Measurements from ENCODE around the gene CAGE1. TPM values are rescaled to one million over a fixed set of nuclear protein-coding genes. Genes with fewer than 3 reads are reported as not detected.

Gene CAGE1
- polyA plus RNA-seq (2013, experiment 1 of 2), result not detected
- polyA plus RNA-seq (2013, experiment 2 of 2), result 0.13 TPM

DNA sequence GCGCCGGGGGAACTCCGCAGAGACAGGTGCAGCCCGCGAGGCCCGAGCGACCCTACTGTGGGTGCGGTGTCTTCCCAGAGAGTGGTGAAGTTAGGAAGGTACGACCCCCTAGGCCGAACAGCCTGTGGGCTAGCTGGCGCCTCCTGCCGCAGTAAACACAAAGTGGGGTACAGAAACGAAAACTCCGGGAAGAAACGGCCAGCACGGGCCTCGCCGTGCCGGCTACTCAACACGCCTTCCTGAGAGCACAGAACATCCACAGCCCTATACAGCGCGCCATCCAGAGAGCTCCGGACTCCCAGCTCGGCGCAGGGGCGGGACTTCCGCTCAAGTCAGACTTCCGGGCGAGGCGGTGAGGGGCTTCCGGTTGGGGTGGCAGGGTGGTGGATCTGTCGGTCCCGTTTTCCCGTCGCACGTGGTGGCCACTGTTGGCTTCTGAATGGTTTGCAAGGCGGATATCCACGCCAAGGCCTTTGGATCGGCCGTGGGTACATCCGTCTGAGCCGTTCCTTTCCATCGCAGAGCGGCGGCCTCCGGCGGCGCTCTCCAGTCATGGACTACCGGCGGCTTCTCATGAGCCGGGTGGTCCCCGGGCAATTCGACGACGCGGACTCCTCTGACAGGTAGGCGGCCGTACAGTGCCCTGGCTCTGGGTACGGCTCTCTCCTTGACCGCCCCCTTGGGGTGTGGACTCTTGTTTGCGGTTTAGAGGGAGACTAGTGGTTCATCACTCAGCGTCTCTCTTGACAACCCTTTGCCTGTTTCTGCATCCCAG, at the start of gene CAGE1, which contains the start of gene RIOK1:
Gene CAGE1 (minus strand): TSS at position 292 of the 775 bp plus-strand sequence. CDS start 2,569 bp downstream, outside the sequence.
Gene RIOK1 (plus strand): TSS at position 358 of the 775 bp plus-strand sequence. CDS start 195 bp downstream, at position 553.
- Histone ChIP-seq H3K4me1 (ENCODE audit: insufficient read depth, low read length) (peaks cover 18% of the 10 kb centered on the region), H3K9me3 (ENCODE audit: insufficient read depth, low read depth, low read length) (no peaks in the 10 kb centered on the region), H3K4me3 (ENCODE audit: low read length) (peak within 1 kb of the TSS; percentile 92), H3K36me3 (ENCODE audit: insufficient read depth, low read length) (peaks cover 23% of the 10 kb centered on the region), H3K27ac (ENCODE audit: low read depth, low read length) (peak within 1 kb of the TSS; percentile 91), H3K9ac (ENCODE audit: low read depth, low read length) (peak within 1 kb of the TSS; percentile 91), H3K27me3 (ENCODE audit: insufficient read depth, low read length) (no peaks in the 10 kb centered on the region)
- under 1% methylated on average over 62 of the region's 62 CpGs for WGBS

DNA sequence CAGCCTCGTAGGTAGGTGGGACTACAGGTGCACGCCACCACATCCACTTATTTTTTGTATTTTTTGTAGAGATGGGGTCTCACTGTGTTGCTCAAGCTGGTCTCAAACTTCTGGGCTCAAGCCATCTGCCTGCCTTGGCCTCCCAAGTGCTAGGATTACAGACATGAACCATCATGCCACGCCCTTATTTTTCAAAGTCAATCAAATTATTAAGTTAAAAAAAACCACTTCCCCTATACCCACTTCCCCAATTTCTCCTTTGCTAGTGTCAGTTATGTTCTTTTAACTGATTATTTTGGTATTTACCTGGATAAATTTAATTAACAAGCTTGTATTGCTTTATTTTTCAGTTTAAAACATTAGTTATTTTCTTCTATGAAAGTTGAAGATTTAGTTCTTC, 49.7 kb upstream of the CAGE1 start:
- WGBS, result 95% methylated on average over 3 of the region's 3 CpGs
- no peaks in the 10 kb centered on the region for H3K36me3 ChIP-seq (ENCODE audit: insufficient read depth, low read length)
- no peak overlapping the region for H3K27ac ChIP-seq (ENCODE audit: low read depth, low read length)

DNA sequence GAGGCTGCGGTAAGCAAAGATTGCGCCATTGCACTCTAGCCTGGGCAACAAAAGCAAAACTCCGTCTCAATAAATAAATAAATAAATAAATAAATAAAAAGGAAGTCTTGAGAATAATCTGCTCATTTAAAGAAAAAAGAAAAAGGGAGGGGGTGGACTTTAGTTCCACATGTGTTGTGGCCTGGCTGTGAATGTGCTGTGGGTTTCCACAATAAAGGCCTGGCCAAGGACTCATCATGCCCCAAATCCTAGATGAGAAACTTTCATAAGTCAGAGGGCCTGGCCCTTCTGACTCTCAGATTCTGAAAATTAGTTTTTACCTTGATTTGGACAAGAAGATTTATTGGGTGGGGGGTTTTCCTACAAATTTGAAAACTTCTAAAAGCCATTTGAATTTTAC, 48.5 kb upstream of the CAGE1 start:
- H3K27me3 ChIP-seq (ENCODE audit: insufficient read depth, low read length), result no peaks in the 10 kb centered on the region
- no peaks in the 10 kb centered on the region for H3K4me1 ChIP-seq (ENCODE audit: insufficient read depth, low read length)
- H3K9ac ChIP-seq (ENCODE audit: low read depth, low read length), result no peak overlapping the region
- WGBS, result 100% methylated on average over 2 of the region's 3 CpGs
- no peak overlapping the region for H3K27ac ChIP-seq (ENCODE audit: low read depth, low read length)
- H3K4me3 ChIP-seq (ENCODE audit: low read length), result no peak overlapping the region
- no peaks in the 10 kb centered on the region for H3K36me3 ChIP-seq (ENCODE audit: insufficient read depth, low read length)
- no peaks in the 10 kb centered on the region for H3K9me3 ChIP-seq (ENCODE audit: insufficient read depth, low read depth, low read length)

More for the DNA sequence above, 49.7 kb upstream of the CAGE1 start:
- no peak overlapping the region for H3K4me3 ChIP-seq (ENCODE audit: low read length)
- H3K27me3 ChIP-seq (ENCODE audit: insufficient read depth, low read length), result no peaks in the 10 kb centered on the region
- H3K9ac ChIP-seq (ENCODE audit: low read depth, low read length), result no peak overlapping the region
- no peaks in the 10 kb centered on the region for H3K9me3 ChIP-seq (ENCODE audit: insufficient read depth, low read depth, low read length)
- no peaks in the 10 kb centered on the region for H3K4me1 ChIP-seq (ENCODE audit: insufficient read depth, low read length)

DNA sequence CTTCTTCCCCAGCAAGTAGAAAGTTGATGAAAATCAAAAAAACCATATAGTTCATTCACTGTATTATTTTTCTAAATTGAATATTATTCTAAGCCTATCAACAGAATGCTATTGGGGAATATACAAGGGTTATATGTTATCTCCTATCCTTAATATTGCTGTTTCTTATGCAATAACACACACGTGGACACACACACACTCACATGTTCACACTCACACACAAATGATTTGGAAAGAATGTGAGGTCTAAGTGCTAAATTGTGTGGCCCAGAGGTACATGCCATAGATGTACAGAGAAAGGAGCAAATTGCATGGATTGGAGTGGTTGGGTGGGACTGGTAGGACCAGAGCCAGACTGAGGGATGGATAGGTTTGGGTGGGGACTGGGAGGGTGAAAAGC, 45.1 kb upstream of the CAGE1 start:
- Histone ChIP-seq H3K27me3 (ENCODE audit: insufficient read depth, low read length) (no peaks in the 10 kb centered on the region), H3K9ac (ENCODE audit: low read depth, low read length) (no peak overlapping the region), H3K27ac (ENCODE audit: low read depth, low read length) (no peak overlapping the region), H3K36me3 (ENCODE audit: insufficient read depth, low read length) (no peaks in the 10 kb centered on the region), H3K9me3 (ENCODE audit: insufficient read depth, low read depth, low read length) (no peaks in the 10 kb centered on the region), H3K4me1 (ENCODE audit: insufficient read depth, low read length) (peaks cover 9% of the 10 kb centered on the region), H3K4me3 (ENCODE audit: low read length) (no peak overlapping the region)
- WGBS, result no CpG with 5 or more reads among the region's 1 CpG

DNA sequence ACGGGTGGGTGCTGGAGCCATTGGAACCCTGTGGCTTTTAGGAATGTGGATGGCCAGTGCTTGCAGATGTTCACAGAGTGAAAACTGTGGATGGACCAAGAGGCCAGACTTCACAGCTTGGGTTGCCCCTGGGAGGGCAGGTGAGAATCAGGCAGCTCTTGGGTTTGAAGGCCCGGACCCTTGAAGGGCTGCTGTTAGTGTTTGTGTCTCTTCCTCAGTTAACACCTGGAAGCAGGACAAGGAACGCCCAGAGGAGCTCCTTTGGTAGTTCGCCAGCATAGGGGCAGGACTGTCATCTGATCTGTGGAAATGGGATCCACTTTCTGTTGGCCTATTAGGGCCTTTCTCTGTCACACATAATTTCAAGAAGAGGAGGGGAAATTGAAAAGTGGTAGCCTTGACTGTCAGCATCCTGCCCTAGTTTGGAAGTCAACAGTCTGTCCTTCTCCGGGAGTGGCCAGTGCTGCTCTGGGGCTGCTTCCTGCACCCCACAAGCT, 43.6 kb upstream of the CAGE1 start:
- H3K27ac ChIP-seq (ENCODE audit: low read depth, low read length), result no peak overlapping the region
- no peaks in the 10 kb centered on the region for H3K27me3 ChIP-seq (ENCODE audit: insufficient read depth, low read length)
- WGBS, result 89% methylated on average over 5 of the region's 5 CpGs

DNA sequence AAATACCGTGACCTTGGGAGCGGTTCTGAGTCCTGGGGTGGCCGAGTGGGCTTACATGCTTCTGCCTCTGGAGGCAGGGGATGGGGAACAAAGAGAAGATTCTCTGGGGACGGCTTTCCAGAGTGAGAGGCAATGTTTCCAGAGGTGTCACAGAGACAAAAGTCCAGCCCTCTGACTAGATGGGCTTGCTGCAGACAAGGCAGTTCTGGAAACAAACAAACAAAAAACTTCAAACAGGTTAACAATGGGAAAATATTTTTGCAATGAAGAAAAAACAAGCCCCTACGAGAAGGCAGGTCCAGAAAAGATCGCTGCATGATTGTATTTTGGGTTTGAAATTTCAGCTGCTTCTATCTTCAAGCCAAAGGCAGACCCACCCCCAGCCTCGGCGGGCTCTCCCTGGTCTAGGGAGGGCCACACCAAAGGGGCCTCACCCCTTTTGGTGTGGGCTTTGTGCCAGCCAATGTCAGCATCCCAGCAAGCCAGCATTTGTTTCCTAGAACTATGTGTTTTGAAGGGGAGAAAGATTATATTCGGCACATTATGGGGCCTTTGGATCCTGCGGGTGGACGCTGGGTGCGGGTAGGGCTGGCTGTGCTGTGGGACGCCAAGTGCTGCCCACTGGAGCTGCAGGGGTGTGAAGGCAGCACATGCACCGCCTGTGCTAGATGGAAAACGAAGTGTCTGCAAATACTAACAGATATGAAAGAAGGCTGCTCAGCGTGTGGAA, 43.0 kb upstream of the CAGE1 start:
- Histone ChIP-seq H3K4me1 (ENCODE audit: insufficient read depth, low read length) (peaks cover 9% of the 10 kb centered on the region), H3K27me3 (ENCODE audit: insufficient read depth, low read length) (no peaks in the 10 kb centered on the region), H3K4me3 (ENCODE audit: low read length) (no peak overlapping the region), H3K9ac (ENCODE audit: low read depth, low read length) (no peak overlapping the region), H3K27ac (ENCODE audit: low read depth, low read length) (no peak overlapping the region), H3K9me3 (ENCODE audit: insufficient read depth, low read depth, low read length) (no peaks in the 10 kb centered on the region), H3K36me3 (ENCODE audit: insufficient read depth, low read length) (no peaks in the 10 kb centered on the region)
- WGBS, result 89% methylated on average over 16 of the region's 16 CpGs

More for the DNA sequence above, 43.6 kb upstream of the CAGE1 start:
- Histone ChIP-seq H3K36me3 (ENCODE audit: insufficient read depth, low read length) (no peaks in the 10 kb centered on the region), H3K4me1 (ENCODE audit: insufficient read depth, low read length) (peaks cover 9% of the 10 kb centered on the region), H3K9me3 (ENCODE audit: insufficient read depth, low read depth, low read length) (no peaks in the 10 kb centered on the region), H3K4me3 (ENCODE audit: low read length) (no peak overlapping the region), H3K9ac (ENCODE audit: low read depth, low read length) (no peak overlapping the region)

DNA sequence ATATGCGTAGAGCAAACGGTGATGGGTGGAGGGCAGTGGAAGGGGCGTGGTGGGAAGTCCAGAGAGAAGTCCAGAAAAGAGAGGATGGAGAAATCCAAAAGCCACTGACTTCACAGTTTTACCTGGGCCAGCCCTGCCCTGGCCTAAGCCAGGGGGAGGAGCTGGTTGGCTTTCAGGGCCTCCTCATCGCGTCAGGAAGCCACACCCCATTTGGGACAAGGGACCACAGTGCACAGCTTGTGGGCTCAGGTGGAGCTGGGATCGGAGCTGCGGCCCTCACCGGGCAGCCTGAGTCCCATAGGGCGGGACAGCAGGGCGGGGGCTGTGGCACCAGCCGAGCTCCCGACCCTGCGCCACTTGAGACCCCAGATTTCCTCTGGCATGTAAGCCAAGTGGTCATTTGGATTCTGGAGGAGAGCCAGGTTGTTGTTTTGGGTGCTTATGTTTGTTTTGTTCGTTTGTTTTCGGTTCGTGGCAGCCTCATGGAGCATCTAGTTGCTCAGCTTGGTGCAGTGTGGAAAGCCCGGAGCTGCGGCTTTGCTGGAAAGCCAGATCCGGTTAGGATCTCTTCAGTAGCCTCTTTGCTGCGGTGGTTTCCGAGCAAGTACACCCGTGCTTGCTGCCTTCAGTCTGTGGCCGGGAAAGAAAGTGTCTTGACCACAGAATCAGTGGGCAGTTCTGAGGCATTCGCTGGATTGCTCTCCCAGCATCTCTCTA, 42.3 kb upstream of the CAGE1 start:
- Histone ChIP-seq H3K9ac (ENCODE audit: low read depth, low read length) (no peak overlapping the region), H3K27ac (ENCODE audit: low read depth, low read length) (no peak overlapping the region), H3K9me3 (ENCODE audit: insufficient read depth, low read depth, low read length) (no peaks in the 10 kb centered on the region), H3K27me3 (ENCODE audit: insufficient read depth, low read length) (no peaks in the 10 kb centered on the region), H3K4me1 (ENCODE audit: insufficient read depth, low read length) (peaks cover 9% of the 10 kb centered on the region), H3K36me3 (ENCODE audit: insufficient read depth, low read length) (no peaks in the 10 kb centered on the region), H3K4me3 (ENCODE audit: low read length) (no peak overlapping the region)
- 81% methylated on average over 24 of the region's 24 CpGs for WGBS

DNA sequence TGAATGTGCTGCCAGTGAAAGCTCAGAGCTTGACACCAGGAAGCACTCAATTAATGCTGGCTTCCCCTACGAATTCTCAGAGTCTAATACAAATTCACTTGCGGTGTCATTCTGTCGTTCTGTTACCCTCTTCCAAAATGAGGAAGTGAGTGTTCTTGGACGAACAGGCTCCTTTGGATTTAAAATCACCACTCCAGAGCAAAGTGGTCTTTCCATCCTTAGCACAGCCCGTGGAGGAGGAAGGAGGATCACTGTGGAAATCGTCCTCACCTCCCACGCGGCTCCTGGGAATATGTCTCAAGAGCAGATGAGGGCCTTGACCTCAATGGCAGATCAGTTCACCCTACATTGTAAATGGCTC, 41.8 kb upstream of the CAGE1 start:
- Histone ChIP-seq H3K4me1 (ENCODE audit: insufficient read depth, low read length) (peaks cover 9% of the 10 kb centered on the region), H3K9ac (ENCODE audit: low read depth, low read length) (no peak overlapping the region), H3K9me3 (ENCODE audit: insufficient read depth, low read depth, low read length) (no peaks in the 10 kb centered on the region), H3K4me3 (ENCODE audit: low read length) (no peak overlapping the region), H3K27ac (ENCODE audit: low read depth, low read length) (no peak overlapping the region), H3K27me3 (ENCODE audit: insufficient read depth, low read length) (no peaks in the 10 kb centered on the region), H3K36me3 (ENCODE audit: insufficient read depth, low read length) (no peaks in the 10 kb centered on the region)
- 92% methylated on average over 8 of the region's 8 CpGs for WGBS

DNA sequence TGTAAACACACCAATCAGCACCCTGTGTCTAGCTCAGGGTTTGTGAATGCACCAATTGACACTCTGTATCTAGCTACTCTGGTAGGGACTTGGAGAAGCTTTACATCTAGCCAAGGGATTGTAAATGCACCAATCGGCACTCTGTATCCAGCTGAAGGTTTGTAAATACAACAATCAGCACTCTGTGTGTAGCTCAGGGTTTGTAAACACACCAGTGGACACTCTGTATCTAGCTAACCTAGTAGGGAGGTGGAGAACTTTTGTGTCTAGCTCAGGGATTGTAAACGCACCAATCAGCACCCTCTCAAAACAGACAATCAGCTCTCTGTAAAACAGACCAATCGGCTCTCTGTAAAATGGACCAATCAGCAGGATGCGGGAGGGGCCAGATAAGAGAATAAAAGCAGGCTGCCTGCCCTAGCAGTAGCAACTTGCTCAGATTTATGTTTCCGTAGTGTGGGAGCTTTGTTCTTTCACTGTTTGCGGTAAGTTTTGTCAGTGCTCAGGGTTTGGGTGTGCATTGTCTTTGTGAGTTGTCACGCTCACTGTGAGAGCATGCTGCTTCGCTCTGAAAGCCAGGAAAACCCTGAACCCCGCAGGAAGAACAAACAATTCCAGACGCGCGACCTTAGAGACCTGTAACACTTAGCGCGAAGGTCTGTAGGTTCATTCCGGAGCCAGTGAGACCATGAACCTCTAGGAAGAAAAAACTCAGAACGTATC, 37.1 kb upstream of the CAGE1 start:
- Histone ChIP-seq H3K27ac (ENCODE audit: low read depth, low read length) (no peak overlapping the region), H3K9ac (ENCODE audit: low read depth, low read length) (no peak overlapping the region), H3K4me3 (ENCODE audit: low read length) (no peak overlapping the region), H3K4me1 (ENCODE audit: insufficient read depth, low read length) (no peaks in the 10 kb centered on the region; the same call in 1 of the 2 replicates), H3K9me3 (ENCODE audit: insufficient read depth, low read depth, low read length) (no peaks in the 10 kb centered on the region), H3K36me3 (ENCODE audit: insufficient read depth, low read length) (no peaks in the 10 kb centered on the region), H3K27me3 (ENCODE audit: insufficient read depth, low read length) (no peaks in the 10 kb centered on the region)
- WGBS, result 94% methylated on average over 16 of the region's 16 CpGs

DNA sequence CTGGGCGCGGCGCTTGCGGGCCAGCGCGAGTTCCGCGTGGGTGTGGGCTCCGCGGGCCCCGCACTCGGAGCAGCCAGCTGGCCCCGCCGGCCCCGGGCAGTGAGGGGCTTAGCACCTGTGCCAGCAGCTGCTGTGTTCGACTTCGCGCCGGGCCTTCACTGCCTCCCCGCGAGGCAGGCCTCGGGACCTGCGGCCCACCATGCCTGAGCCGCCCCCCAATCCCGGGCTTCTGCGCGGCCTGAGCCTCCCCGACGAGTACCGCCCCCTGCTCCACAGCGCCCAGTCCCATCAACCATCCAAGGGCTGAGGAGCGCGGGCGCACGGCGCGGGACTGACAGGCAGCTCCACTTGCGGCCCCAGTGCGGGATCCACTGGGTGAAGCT, 36.3 kb upstream of the CAGE1 start:
- no peak overlapping the region for H3K27ac ChIP-seq (ENCODE audit: low read depth, low read length)
- no peaks in the 10 kb centered on the region for H3K36me3 ChIP-seq (ENCODE audit: insufficient read depth, low read length)
- 96% methylated on average over 39 of the region's 39 CpGs for WGBS
- no peak overlapping the region for H3K9ac ChIP-seq (ENCODE audit: low read depth, low read length)
- no peaks in the 10 kb centered on the region for H3K9me3 ChIP-seq (ENCODE audit: insufficient read depth, low read depth, low read length)
- H3K4me1 ChIP-seq (ENCODE audit: insufficient read depth, low read length), result peaks cover 6% of the 10 kb centered on the region; the same call in 1 of the 2 replicates
- H3K4me3 ChIP-seq (ENCODE audit: low read length), result no peak overlapping the region
- H3K27me3 ChIP-seq (ENCODE audit: insufficient read depth, low read length), result no peaks in the 10 kb centered on the region

All from HUES64 (cell line).